Measurements from ENCODE around the gene PTPRO. TPM values are rescaled to one million over a fixed set of nuclear protein-coding genes. Genes with fewer than 3 reads are reported as not detected.

Gene PTPRO
- total RNA-seq, 1 donor from 2014 or later, result 3.0 TPM

DNA sequence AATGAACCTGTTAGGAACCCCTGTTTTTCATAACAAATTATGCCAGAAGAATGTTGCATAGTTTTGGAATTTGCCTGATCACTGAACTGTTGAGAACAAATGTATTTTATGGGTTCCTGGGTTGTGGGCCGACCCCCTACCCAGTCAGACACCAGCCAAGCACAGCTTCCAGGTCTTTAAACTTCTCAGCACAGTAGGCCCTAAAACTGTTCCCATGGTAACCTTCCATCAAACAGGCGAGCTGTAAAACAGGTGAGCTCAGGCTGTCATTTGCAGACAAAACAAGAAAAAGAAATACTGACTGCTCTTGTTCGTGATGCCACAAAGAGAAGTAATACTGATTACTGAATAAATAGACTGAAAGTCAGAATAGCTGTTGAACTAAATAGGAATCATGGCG, 147.0 kb downstream of the PTPRO start:
- H3K4me1 Mint-ChIP-seq (ENCODE audit: low read depth), result no peaks in the 10 kb centered on the region
- no peak overlapping the region for H3K27ac Mint-ChIP-seq (ENCODE audit: unreplicated experiment)
- DNase-seq (ENCODE audit: low spot score), result no peak
- peaks cover 45% of the 10 kb centered on the region for H3K27me3 Mint-ChIP-seq (ENCODE audit: low read depth)
- TF ChIP-seq, protein P1, sequence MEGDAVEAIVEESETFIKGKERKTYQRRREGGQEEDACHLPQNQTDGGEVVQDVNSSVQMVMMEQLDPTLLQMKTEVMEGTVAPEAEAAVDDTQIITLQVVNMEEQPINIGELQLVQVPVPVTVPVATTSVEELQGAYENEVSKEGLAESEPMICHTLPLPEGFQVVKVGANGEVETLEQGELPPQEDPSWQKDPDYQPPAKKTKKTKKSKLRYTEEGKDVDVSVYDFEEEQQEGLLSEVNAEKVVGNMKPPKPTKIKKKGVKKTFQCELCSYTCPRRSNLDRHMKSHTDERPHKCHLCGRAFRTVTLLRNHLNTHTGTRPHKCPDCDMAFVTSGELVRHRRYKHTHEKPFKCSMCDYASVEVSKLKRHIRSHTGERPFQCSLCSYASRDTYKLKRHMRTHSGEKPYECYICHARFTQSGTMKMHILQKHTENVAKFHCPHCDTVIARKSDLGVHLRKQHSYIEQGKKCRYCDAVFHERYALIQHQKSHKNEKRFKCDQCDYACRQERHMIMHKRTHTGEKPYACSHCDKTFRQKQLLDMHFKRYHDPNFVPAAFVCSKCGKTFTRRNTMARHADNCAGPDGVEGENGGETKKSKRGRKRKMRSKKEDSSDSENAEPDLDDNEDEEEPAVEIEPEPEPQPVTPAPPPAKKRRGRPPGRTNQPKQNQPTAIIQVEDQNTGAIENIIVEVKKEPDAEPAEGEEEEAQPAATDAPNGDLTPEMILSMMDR (IDR thresholded peaks at IDR 0.05), result no peak
- H3K36me3 Mint-ChIP-seq (ENCODE audit: low read depth), result no peaks in the 10 kb centered on the region
- no peaks in the 10 kb centered on the region for H3K9me3 Mint-ChIP-seq (ENCODE audit: low read depth)
- no peak overlapping the region for H3K4me3 Mint-ChIP-seq (ENCODE audit: unreplicated experiment)

DNA sequence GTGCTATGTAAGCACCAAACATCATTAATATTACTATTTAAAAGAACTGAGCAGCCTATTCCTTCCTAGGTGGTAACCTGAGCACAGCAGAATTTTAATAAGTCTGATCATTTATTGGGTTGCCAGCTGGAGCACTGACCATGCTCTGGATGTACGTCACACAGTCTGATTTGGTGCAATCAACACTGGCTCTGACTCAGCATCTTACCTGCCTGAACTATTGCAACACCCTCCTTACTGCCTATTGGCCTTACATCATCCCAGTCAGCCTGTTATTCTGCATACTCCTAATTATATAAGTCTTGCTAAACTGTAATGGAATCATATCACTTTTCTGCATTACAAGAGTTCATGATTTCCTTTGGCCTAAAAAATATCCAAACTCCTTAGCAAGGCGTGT, 149.7 kb downstream of the PTPRO start:
- TF ChIP-seq, protein P1 (IDR thresholded peaks at IDR 0.05), result no peak
- Mint-ChIP-seq H3K27me3 (ENCODE audit: low read depth) (peaks cover 37% of the 10 kb centered on the region), H3K4me1 (ENCODE audit: low read depth) (no peaks in the 10 kb centered on the region), H3K4me3 (ENCODE audit: unreplicated experiment) (no peak overlapping the region), H3K27ac (ENCODE audit: unreplicated experiment) (no peak overlapping the region), H3K9me3 (ENCODE audit: low read depth) (no peaks in the 10 kb centered on the region), H3K36me3 (ENCODE audit: low read depth) (no peaks in the 10 kb centered on the region)
- DNase-seq (ENCODE audit: low spot score), result no peak

DNA sequence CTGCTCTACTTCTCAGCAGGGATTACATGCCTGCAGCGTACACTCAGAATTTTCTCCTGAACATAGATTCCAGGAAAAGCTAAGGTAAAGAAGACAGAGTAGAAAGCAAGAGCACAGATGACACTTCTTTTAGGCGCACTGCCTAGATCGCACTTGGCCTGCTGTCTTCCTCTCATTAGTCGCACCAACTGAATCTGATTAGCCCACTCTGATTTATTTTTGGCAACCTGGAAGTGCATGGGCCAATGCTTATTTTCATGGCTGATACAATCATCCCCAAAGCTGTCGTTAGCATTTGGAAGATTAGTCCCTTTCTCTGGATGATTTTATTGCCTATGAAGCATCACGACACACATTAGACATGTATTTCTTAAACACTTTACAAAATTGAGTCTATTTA, 152.5 kb downstream of the PTPRO start:
- TF ChIP-seq, protein P1 (IDR thresholded peaks at IDR 0.05), result no peak
- no peak overlapping the region for H3K27ac Mint-ChIP-seq (ENCODE audit: unreplicated experiment)
- H3K4me3 Mint-ChIP-seq (ENCODE audit: unreplicated experiment), result no peak overlapping the region

DNA sequence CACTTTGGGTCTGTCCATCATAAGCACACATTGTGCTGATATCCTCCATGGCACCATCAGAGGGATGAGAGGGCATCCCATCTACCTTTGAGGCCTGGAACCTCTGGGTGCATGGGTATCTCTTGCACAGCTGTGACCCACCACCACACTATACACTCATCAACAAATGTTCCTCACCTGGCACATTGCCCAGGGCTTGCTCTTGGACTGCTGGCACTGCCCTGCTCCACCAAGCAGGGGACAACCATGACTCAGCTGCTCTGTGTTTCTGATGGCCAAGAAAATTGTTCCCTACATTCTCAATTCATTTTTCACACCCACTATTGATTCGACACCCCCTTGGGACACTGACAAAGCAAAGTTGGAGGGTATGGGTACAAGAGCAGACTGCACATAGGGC, 155.5 kb downstream of the PTPRO start:
- no peaks in the 10 kb centered on the region for H3K9me3 Mint-ChIP-seq (ENCODE audit: low read depth)
- peaks cover 9% of the 10 kb centered on the region for H3K27me3 Mint-ChIP-seq (ENCODE audit: low read depth)
- no peaks in the 10 kb centered on the region for H3K36me3 Mint-ChIP-seq (ENCODE audit: low read depth)
- H3K4me3 Mint-ChIP-seq (ENCODE audit: unreplicated experiment), result no peak overlapping the region
- TF ChIP-seq, protein P1 (IDR thresholded peaks at IDR 0.05), result no peak
- no peak for DNase-seq (ENCODE audit: low spot score)
- no peaks in the 10 kb centered on the region for H3K4me1 Mint-ChIP-seq (ENCODE audit: low read depth)
- no peak overlapping the region for H3K27ac Mint-ChIP-seq (ENCODE audit: unreplicated experiment)

More for the DNA sequence above, 152.5 kb downstream of the PTPRO start:
- Mint-ChIP-seq H3K9me3 (ENCODE audit: low read depth) (no peaks in the 10 kb centered on the region), H3K4me1 (ENCODE audit: low read depth) (no peaks in the 10 kb centered on the region), H3K36me3 (ENCODE audit: low read depth) (no peaks in the 10 kb centered on the region), H3K27me3 (ENCODE audit: low read depth) (peaks cover 17% of the 10 kb centered on the region)
- no peak for DNase-seq (ENCODE audit: low spot score)

DNA sequence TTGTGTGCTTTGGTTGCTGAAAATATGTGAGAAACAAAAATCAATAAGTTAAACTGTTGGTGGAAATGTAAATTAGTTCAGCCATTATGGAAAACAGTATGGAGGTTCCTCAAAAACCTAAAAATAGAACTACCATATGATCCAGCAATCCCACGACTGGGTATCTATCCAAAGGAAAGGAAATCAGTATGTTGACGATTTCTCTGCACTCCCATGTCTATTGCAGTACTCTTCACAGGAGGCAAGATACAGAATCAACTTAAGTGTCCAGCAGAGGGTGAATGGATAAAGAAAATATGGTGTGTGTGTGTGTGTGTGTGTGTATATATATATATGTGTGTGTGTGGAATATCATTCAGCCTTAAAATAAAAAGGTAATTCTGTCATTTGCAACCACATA, 159.5 kb downstream of the PTPRO start:
- H3K4me3 Mint-ChIP-seq (ENCODE audit: unreplicated experiment), result no peak overlapping the region
- no peak for DNase-seq (ENCODE audit: low spot score)
- H3K9me3 Mint-ChIP-seq (ENCODE audit: low read depth), result no peaks in the 10 kb centered on the region
- peaks cover 9% of the 10 kb centered on the region for H3K27me3 Mint-ChIP-seq (ENCODE audit: low read depth)
- no peak overlapping the region for H3K27ac Mint-ChIP-seq (ENCODE audit: unreplicated experiment)
- H3K36me3 Mint-ChIP-seq (ENCODE audit: low read depth), result no peaks in the 10 kb centered on the region
- H3K4me1 Mint-ChIP-seq (ENCODE audit: low read depth), result no peaks in the 10 kb centered on the region
- TF ChIP-seq, protein P1 (IDR thresholded peaks at IDR 0.05), result no peak
